Omental fat pad (tissue), 4 donors: ENCODE results near the gene SSX3. TPM values are rescaled to one million over a fixed set of nuclear protein-coding genes. Genes with fewer than 3 reads are reported as not detected.
"Not testable (repeated sequence)": the region's sequence is repeated elsewhere in the genome, so short reads cannot be mapped to it uniquely, and the experiment has no call there.

ENCODE experiments used
- ATAC-seq: fragments of 150-250 bp; one replicate; pipeline ENCODE4 v1.9.1; 2016; ENCODE audit warnings: mild to moderate bottlenecking, moderate library complexity; ENCODE audit not compliant: low FRiP score
- DNase-seq: peaks from one replicate; pipeline ENCODE4 v3.0.0-alpha.2; 2019; ENCODE audit warnings: low spot score
- CTCF ChIP-seq, 3 donors: fragments of 450-650 bp; IDR thresholded peaks; one replicate each; pipeline ENCODE4 v1.5.1; 2016 to 2017; ENCODE audit warnings: antibody characterized with exemption in 3 of 3, mild to moderate bottlenecking in 3 of 3, moderate library complexity in 2 of 3
- small RNA-seq: library from RNA; depleted of rRNA; stranded (forward); fragments of <200 nt; gene quantifications from one replicate; pipeline ENCODE3, GENCODE V24; 2016
- total RNA-seq, 4 donors: library from RNA; depleted of rRNA; stranded (reverse); fragments of >200 nt; gene quantifications; one replicate each; pipeline ENCODE4 v1.1.0, GENCODE V29; 2016

Gene SSX3
- total RNA-seq: not detected

- not testable (repeated sequence) for ATAC-seq, DNase-seq
These were observed at the start of gene SSX3 for GRCh38 chrX:48356315-48357094. Gene SSX3 (minus strand): TSS chrX:48356703. CDS start chrX:48355249, 1,454 bp downstream.

GRCh38 chrX:48397825-48398224 lies 41.3 kb upstream of the SSX3 start:
- ATAC-seq: not testable (repeated sequence)
- peak; percentile 0 for DNase-seq

GRCh38 chrX:48396931-48397330 lies 40.4 kb upstream of the SSX3 start:
- ATAC-seq, DNase-seq: not testable (repeated sequence)

GRCh38 chrX:48383239-48383638 lies 26.7 kb upstream of the SSX3 start, which contains the start of gene SSX4:
Gene SSX4 (plus strand): TSS chrX:48383539. CDS start chrX:48384054, 515 bp downstream.
- not testable (repeated sequence) for ATAC-seq, DNase-seq

GRCh38 chrX:48370408-48370807 lies 13.9 kb upstream of the SSX3 start:
- not testable (repeated sequence) for DNase-seq, ATAC-seq

GRCh38 chrX:48367717-48368408 lies 11.4 kb upstream of the SSX3 start:
- DNase-seq, ATAC-seq: not testable (repeated sequence)

GRCh38 chrX:48359281-48359680 lies 2.8 kb upstream of the SSX3 start:
- ATAC-seq: not testable (repeated sequence)

GRCh38 chrX:48357681-48358080 lies 1.2 kb upstream of the SSX3 start:
- TF ChIP-seq CTCF (IDR thresholded peaks at IDR 0.05): no peak
- ATAC-seq: no peak
- no peak for DNase-seq

More at GRCh38 chrX:48359281-48359680, 2.8 kb upstream of the SSX3 start:
- DNase-seq: not testable (repeated sequence)

- DNase-seq, ATAC-seq: not testable (repeated sequence)
These were observed 10.4 kb downstream of the SSX3 start for GRCh38 chrX:48346059-48346458.

- ATAC-seq, DNase-seq: not testable (repeated sequence)
These were observed 42.5 kb downstream of the SSX3 start for GRCh38 chrX:48313996-48314395.

GRCh38 chrX:48306175-48306574 lies 50.3 kb downstream of the SSX3 start:
- TF ChIP-seq CTCF (IDR thresholded peaks at IDR 0.05): no peak
- DNase-seq (no peak), ATAC-seq (no peak)

Small RNAs within 50 kb of the gene (small RNA-seq; reads per million reads assigned to genes)
- gene AL606490.7 (not detected), gene AL606490.9 (not detected)

Other genes with a start within 250 kb of the SSX3 start
- gene SPACA5B, start 226.1 kb downstream of the SSX3 start, total RNA-seq: not detected
- not detected for gene SSX5, start 159.9 kb downstream of the SSX3 start, total RNA-seq
- not detected for gene SSX1, start 101.3 kb downstream of the SSX3 start, total RNA-seq
- gene SSX4, start 26.8 kb upstream of the SSX3 start, total RNA-seq: not detected
- gene SSX4B, start 55.3 kb upstream of the SSX3 start, total RNA-seq: not detected
- 10 to 100 TPM in 2 of 4 donors, 1 to 10 TPM in 2; 2.8 to 11.9 (median 9.6) TPM for gene SLC38A5, start 113.6 kb upstream of the SSX3 start, total RNA-seq
- 10 to 100 TPM; 45.7 to 74.7 (median 56.1) TPM for gene FTSJ1, start 119.5 kb upstream of the SSX3 start, total RNA-seq
- 10 to 100 TPM in 3 of 4 donors, 1 to 10 TPM in 1; 8.4 to 16.9 (median 14.1) TPM for gene PORCN, start 152.3 kb upstream of the SSX3 start, total RNA-seq
- 10 to 100 TPM; 15.1 to 24.9 (median 17.2) TPM for gene EBP, start 165.1 kb upstream of the SSX3 start, total RNA-seq
- 10 to 100 TPM in 3 of 4 donors, 1 to 10 TPM in 1; 8.7 to 15.4 (median 13.2) TPM for gene TBC1D25, start 183.0 kb upstream of the SSX3 start, total RNA-seq
- gene RBM3, start 217.8 kb upstream of the SSX3 start, total RNA-seq: 100 to 1,000 TPM; 151 to 280 (median 263) TPM
- 100 to 1,000 TPM in 3 of 4 donors, 10 to 100 TPM in 1; 95.4 to 149 (median 126) TPM for gene WDR13, start 240.8 kb upstream of the SSX3 start, total RNA-seq